C4-2B (cell line): ENCODE results near the gene CCND3.

Experiments
- H3K27ac ChIP-seq: fragments of 450-650 bp; 2 replicates; pipeline ENCODE4 v1.5.1; 2017
- ZFX ChIP-seq: fragments of 450-650 bp; IDR thresholded peaks from 2 replicates; pipeline ENCODE4 v1.6.1; 2017
- TF ChIP-seq, protein P1 (sequence below): fragments of 450-650 bp; conservative IDR thresholded peaks from 2 replicates; pipeline ENCODE4 v1.5.1; 2017; ENCODE audit warnings: mild to moderate bottlenecking

The CCND3 gene

DNA sequence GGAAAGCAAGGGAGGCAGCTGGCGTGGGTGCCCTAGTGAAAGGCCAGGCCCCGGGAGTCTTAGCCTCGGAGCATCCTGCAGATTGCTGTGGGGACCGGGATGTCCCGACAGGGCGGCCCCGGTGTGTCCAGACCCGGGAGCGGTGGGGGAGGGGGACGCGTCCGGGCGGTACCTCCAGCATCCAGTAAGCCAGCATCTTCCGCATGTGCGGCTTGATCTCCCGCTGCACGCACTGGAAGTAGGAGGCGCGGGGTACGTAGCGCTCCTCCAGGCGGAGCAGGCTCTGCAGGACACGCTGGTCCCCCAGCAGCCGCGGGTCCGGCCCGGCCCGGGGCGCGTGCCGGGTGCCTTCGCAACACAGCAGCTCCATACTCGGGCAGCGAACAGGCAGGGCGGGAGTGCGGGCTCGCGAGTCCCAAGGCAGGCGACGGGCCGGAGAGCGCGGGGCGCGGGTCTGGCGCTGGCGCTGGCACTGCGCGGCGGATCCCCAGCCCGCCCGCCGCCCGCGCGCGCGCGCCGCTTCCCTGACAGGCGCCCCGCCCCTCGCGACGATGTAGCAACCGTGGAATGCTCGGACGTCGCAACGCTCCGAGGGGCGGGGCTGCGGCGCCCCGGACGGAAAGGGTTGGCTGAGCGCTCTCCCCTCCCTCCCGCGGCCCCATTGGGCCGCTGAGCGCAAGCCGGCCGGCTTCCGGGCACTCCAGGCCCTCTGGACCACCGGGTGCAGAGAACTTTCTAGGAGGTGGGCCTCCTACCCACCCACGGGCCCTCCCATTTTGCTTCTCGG is at the start of gene CCND3:
Gene CCND3, minus strand, starts transcription at position 529 of the 787 bp plus-strand sequence. Its CDS starts 159 bp downstream, at position 370.
- TF ChIP-seq ZFX, result peak; percentile 34; the same call in 1 of the 2 replicates
- TF ChIP-seq, protein P1, sequence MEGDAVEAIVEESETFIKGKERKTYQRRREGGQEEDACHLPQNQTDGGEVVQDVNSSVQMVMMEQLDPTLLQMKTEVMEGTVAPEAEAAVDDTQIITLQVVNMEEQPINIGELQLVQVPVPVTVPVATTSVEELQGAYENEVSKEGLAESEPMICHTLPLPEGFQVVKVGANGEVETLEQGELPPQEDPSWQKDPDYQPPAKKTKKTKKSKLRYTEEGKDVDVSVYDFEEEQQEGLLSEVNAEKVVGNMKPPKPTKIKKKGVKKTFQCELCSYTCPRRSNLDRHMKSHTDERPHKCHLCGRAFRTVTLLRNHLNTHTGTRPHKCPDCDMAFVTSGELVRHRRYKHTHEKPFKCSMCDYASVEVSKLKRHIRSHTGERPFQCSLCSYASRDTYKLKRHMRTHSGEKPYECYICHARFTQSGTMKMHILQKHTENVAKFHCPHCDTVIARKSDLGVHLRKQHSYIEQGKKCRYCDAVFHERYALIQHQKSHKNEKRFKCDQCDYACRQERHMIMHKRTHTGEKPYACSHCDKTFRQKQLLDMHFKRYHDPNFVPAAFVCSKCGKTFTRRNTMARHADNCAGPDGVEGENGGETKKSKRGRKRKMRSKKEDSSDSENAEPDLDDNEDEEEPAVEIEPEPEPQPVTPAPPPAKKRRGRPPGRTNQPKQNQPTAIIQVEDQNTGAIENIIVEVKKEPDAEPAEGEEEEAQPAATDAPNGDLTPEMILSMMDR, result no peak
- peak within 1 kb of the TSS; percentile 76 for H3K27ac ChIP-seq

DNA sequence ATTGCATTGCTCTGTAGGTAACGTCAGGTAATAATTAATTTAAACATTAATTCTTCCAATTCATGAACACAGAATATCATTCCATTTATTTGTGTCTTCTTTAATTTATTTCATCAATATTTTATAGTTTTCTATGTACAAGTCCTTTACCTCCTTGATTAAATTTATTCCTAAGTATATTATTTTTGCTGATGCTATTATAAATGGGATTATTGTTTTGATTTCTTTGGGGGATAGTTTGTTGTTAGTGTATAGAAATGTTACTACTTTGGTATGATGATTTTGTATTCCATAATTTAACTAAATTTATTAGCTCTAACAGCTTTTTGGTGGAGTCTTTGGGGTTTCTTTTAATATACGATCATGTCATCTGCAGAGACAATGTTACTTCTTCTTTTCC is 44.7 kb upstream of the CCND3 start:
- TF ChIP-seq, protein P1, result no peak
- TF ChIP-seq ZFX, result no peak
- no peak overlapping the region for H3K27ac ChIP-seq

DNA sequence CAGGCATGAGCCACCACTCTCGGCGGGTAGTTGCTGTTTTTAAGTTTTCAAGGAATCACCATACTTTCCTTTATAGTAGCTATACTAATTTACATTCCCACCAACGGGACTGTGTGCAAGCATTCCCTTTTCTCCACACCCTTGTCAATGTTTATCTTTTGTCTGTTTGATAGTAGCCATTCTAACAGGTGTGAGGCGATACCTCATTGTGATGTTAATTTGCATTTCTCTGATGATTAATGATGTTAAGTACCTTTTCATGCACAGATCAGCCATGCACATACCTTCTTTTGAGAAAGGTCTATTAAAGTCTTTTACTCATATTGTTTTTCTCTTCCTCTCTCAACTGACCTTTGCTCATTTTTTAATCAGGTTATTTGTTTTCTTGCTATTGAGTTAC is 43.0 kb upstream of the CCND3 start:
- no peak overlapping the region for H3K27ac ChIP-seq
- TF ChIP-seq, protein P1, result no peak
- no peak for TF ChIP-seq ZFX

DNA sequence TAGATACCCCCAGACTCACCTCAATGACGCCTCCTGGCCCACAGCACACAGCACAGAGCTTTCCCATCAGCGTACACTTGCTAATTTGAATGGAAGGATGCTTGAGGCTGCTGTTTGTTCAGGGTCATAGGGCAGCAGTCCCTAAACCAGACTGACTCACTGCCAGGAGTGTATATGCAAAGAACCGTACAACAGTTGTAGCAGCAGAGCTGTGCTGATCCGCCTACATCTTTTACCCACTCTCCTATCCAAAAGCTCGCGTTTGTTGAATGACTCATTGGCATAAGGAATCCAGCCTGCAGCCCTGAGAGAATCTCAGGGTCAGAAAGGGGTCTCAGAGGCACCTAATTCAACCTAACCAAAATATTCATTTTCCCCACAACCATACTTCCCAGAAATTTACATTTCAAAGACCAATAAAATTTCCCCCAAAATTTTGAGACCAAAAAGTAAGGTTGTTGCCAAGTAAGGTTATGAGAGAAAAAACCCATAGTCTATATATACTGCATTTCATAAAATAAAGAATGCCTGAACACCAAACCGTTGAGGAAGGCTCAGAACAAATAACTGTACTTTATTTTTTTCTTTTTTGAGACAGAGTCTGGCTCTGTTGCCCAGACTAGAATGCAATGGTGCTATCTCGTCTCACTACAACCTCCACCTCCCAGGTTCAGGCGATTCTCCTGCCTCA is 35.3 kb upstream of the CCND3 start:
- TF ChIP-seq, protein P1, result no peak
- TF ChIP-seq ZFX, result no peak
- H3K27ac ChIP-seq, result no peak overlapping the region

DNA sequence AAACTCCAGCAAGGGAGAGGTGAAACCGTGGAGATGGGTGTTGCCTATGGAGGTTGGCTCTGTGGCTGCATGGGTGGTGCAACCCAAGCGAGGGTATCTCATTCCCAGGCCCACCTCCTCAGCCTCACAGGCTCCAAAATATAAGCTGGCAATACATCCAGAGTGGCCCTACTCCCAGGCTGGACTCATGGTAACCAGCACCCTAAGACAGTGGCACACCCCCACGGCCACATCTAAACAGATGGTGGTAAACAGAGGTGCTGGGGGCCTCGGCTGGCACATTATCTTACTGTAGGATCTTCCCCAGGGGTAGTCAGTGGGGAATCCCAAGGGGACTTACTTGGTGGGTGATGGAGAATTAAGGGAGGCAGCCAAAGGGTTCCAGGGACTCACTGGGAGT is 33.7 kb upstream of the CCND3 start:
- TF ChIP-seq, protein P1, result no peak
- TF ChIP-seq ZFX, result no peak
- H3K27ac ChIP-seq, result no peak overlapping the region

DNA sequence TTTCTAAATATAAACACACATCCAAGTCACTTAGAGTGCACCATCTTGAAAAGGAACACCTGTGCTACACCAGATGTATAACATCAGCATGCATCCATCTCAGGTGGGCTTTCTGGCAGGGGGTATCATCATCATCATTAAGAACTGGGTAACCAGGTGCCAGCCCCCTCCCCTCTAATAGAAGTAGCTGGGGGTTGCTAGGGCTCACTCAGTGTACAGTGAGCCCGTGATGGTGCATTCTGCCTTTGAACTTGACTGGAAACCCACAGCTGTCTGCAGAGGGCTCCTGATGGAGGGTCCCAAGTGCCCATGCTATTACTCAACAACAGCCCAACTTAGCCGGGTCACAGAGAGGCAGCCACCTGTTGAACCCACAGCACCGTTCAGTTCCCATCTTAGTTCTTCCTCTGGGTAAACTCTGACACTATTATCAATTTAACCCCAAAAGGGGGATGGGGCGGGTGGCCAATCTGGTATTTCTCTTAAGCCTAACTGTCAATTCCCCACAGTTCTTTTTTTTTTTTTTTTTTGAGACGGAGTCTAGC is 32.7 kb upstream of the CCND3 start:
- TF ChIP-seq, protein P1, result no peak
- no peak for TF ChIP-seq ZFX

DNA sequence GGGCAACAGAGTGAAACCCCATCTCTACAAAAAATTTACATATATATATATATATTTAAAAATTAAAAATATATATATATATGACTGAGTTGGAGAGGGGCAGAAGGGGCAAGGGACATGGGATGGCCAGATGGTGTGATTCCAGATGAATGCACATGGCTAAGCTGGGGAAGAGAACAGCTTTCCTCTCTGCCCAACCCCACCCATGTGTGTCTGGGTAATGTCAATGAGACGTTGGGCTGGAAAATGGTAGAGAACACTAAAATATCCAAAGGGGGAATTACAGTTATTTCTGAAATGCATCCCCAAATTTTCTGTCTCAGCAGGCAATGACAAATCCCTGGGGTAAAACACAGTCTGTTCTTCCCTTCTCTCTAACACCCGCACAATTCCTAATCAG is 31.2 kb upstream of the CCND3 start:
- TF ChIP-seq, protein P1, result no peak
- TF ChIP-seq ZFX, result no peak
- no peak overlapping the region for H3K27ac ChIP-seq

More for the DNA sequence above, 32.7 kb upstream of the CCND3 start:
- H3K27ac ChIP-seq, result no peak overlapping the region
